Caco-2 (cell line): Measurements from ENCODE around the gene GGNBP2. TPM values are rescaled to one million over a fixed set of nuclear protein-coding genes. Genes with fewer than 3 reads are reported as not detected.

Source experiments
- BruUV-seq: library from RNA; stranded (reverse); fragments of 400-500 nt; replicated peaks from 2 replicates; lab custom pipeline; 2021; lab: Mats Ljungman, UMichigan
- CTCF ChIA-PET: fragments of 300-600 bp; sonication (Branson Sonifier 250); formaldehyde crosslinking; loops from one replicate; lab custom pipeline; 2022; ENCODE audit warnings: antibody characterized with exemption; lab: Charles Lee
- POLR2A ChIA-PET: fragments of 300-600 bp; sonication (Branson Sonifier 250); formaldehyde crosslinking; loops from one replicate; lab custom pipeline; 2022; ENCODE audit warnings: antibody characterized with exemption; lab: Charles Lee
- DNase-seq, 2 experiments: peaks; one replicate each; pipeline versions ENCODE4 v3.0.0 to v3.0.0-alpha.2; 2020 to 2022
- H3K27me3 ChIP-seq: replicated peaks from 2 replicates; pipeline ENCODE4 v1.6.0; 2011; ENCODE audit warnings: low read length; ENCODE audit not compliant: control insufficient read depth, insufficient read depth
- H3K36me3 ChIP-seq: 2 replicates; pipeline ENCODE4 v1.5.1; 2011; ENCODE audit warnings: low read length; ENCODE audit not compliant: control insufficient read depth, insufficient read depth
- H3K4me1 ChIP-seq: fragments of 250-450 bp; sonication (Bioruptor Pico); 2 replicates; pipeline ENCODE4 v1.5.1; 2020; ENCODE audit warnings: mild to moderate bottlenecking
- H3K4me3 ChIP-seq: 2 replicates; pipeline ENCODE4 v1.5.1; 2011; ENCODE audit warnings: low read depth, mild to moderate bottlenecking, control low read depth, low read length
- H3K9me3 ChIP-seq: fragments of 250-450 bp; sonication (Bioruptor Pico); 2 replicates; pipeline ENCODE4 v1.5.1; 2020; ENCODE audit warnings: mild to moderate bottlenecking, moderate library complexity
- H3K27ac Mint-ChIP-seq: one replicate; pipeline ENCODE4 v1.8.0; 2022; ENCODE audit warnings: mixed read lengths; ENCODE audit not compliant: unreplicated experiment
- H3K27me3 Mint-ChIP-seq: one replicate; pipeline ENCODE4 v1.8.0; 2022; ENCODE audit warnings: mixed read lengths; ENCODE audit not compliant: insufficient read depth, unreplicated experiment
- H3K36me3 Mint-ChIP-seq: one replicate; pipeline ENCODE4 v1.8.0; 2022; ENCODE audit warnings: mild to moderate bottlenecking, mixed read lengths; ENCODE audit not compliant: insufficient read depth, unreplicated experiment
- H3K4me1 Mint-ChIP-seq: one replicate; pipeline ENCODE4 v1.8.0; 2022; ENCODE audit warnings: low read depth, mixed read lengths; ENCODE audit not compliant: unreplicated experiment
- H3K4me3 Mint-ChIP-seq: one replicate; pipeline ENCODE4 v1.8.0; 2022; ENCODE audit warnings: mild to moderate bottlenecking, moderate library complexity, mixed read lengths; ENCODE audit not compliant: unreplicated experiment
- H3K9me3 Mint-ChIP-seq: one replicate; pipeline ENCODE4 v1.8.0; 2022; ENCODE audit warnings: mixed read lengths; ENCODE audit not compliant: unreplicated experiment
- intact Hi-C: fragments of 100-400 bp; cut with micrococcal nuclease; formaldehyde crosslinking; loops from one replicate; pipeline ENCODE4 v1.10.0; 2022; ENCODE audit not compliant: unreplicated experiment
- total RNA-seq: library from RNA; stranded (reverse); gene quantifications from 2 replicates; pipeline ENCODE4 v1.2.3, GENCODE V29; 2022
- TF ChIP-seq, protein P1 (sequence below), 2 experiments: fragments of 200-600 bp in 1 of 2; IDR thresholded peaks; 1 replicate in 1 of 2; 2 replicates in 1 of 2; pipeline versions ENCODE4 v1.5.1 to v1.8.0; 2011 to 2022; ENCODE audit warnings: antibody characterized with exemption in 1 of 2, control low read depth in 1 of 2, inconsistent platforms in 1 of 2, low read depth in 1 of 2, low read length in 1 of 2, mild to moderate bottlenecking in 1 of 2, moderate library complexity in 1 of 2; ENCODE audit not compliant: insufficient read depth in 1 of 2, severe bottlenecking in 1 of 2, unreplicated experiment in 1 of 2

The GGNBP2 gene
- total RNA-seq, 1 experiment from 2014 or later: 91.3 TPM

DNA sequence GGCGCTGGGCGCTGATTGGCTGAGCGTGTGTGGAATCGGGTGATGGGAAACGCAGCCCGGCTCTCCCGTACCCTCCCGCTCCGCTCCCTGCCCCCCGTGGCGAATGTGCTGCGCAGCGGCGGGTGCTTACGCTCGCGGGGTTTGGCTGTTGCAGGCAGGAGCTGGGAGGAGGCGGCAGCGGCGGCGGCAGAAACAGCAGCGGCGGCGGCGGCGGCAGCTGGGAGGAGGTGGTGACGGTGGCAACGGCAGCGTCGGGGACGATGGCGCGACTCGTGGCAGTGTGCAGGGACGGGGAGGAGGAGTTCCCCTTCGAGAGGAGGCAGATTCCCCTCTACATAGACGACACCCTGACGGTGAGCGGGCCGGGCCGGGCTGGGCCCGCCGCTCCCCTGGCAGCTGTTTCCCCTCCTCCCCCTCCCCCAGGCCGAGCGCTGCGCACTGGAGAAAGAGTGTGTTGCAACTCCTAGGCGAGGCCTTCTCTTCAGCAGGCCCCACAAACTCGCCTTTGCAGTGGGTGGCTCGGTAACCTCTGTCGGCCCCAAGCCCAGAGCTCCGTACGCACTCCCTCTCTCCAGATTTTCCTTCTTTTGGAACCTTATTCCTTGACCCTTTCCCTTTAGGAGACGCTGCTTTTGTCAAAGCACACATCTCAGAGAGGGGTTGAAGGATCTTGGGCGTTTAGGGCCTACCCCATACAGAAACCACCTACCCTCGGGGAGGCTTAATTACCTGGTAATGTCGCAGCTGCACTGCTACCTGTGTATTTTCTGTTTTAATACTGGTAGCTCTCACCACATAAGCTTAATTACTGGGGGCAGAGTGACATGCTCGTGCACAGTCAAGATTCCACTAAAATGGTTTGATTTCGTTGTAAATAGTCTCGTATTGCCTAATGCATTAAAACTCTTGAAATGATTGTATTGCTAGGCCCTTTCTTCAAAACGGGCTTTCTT is 1.0 kb downstream of the GGNBP2 start:
- Mint-ChIP-seq H3K27ac (peak overlapping the region; percentile 97), H3K36me3 (peaks cover 59% of the 10 kb centered on the region), H3K9me3 (no peaks in the 10 kb centered on the region), H3K4me3 (peak overlapping the region; percentile 92), H3K4me1 (peaks cover 13% of the 10 kb centered on the region), H3K27me3 (no peaks in the 10 kb centered on the region)
- peak; percentile 99 for DNase-seq
- TSS peak; percentile 33 for BruUV-seq
- Histone ChIP-seq H3K4me1 (peaks cover 23% of the 10 kb centered on the region), H3K27me3 (no peaks in the 10 kb centered on the region), H3K9me3 (no peaks in the 10 kb centered on the region), H3K4me3 (peak overlapping the region; percentile 51), H3K36me3 (no peaks in the 10 kb centered on the region)
- ChIA-PET CTCF (interaction anchor here (1.5 kb wide), 1 partner anchor 11 kb away, joined by 16 read pairs; the partner anchor contains the start of genes MYO19 and PIGW), POLR2A (interaction anchor here (0.6 to 2.4 kb wide), 7 partner anchors 8 to 63 kb away, joined by 3 to 19 read pairs (median 16); partner anchors contain the start of genes DHRS11, MRM1, MYO19 and PIGW)
- intact Hi-C loops: loop anchor here (5.0 kb wide), 1 partner anchor 47 kb away; the partner anchor contains the start of gene DHRS11
- TF ChIP-seq, protein P1, sequence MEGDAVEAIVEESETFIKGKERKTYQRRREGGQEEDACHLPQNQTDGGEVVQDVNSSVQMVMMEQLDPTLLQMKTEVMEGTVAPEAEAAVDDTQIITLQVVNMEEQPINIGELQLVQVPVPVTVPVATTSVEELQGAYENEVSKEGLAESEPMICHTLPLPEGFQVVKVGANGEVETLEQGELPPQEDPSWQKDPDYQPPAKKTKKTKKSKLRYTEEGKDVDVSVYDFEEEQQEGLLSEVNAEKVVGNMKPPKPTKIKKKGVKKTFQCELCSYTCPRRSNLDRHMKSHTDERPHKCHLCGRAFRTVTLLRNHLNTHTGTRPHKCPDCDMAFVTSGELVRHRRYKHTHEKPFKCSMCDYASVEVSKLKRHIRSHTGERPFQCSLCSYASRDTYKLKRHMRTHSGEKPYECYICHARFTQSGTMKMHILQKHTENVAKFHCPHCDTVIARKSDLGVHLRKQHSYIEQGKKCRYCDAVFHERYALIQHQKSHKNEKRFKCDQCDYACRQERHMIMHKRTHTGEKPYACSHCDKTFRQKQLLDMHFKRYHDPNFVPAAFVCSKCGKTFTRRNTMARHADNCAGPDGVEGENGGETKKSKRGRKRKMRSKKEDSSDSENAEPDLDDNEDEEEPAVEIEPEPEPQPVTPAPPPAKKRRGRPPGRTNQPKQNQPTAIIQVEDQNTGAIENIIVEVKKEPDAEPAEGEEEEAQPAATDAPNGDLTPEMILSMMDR (IDR thresholded peaks at IDR 0.05; ENCODE audit: insufficient read depth in 1 of 2, low read depth in 1 of 2, low read length in 1 of 2, severe bottlenecking in 1 of 2, unreplicated experiment in 1 of 2): no peak

DNA sequence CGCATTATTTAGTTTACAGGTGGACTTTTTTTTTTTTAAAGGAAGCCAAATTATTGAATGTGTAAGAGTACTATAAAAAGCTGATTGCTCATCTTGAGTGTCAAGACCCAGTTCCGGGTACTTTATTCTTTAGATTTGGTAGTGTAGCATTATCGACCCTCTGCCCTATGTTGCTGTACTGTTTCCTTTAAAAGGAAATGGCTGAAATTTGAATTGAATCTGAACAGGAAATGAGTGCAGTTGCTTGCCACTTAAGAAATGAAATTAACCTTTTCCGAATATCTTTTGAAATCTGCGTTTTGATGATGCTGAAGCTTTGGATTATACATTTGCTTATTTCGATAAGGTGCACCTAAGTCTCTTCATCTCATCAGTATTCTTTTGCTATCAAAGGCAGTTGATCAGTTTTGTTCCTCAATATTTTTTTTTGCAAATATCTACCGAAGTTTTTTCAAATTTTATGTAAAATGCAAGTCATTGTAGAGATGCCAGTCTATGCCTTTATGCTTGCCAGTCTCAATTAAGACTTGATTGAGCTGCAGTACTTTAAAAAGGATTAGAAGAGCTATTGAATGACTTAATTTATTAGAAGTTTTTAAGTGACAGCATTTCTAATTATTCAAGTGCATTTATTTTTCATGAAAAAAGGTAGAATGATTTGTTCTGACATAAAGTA is 1.8 kb downstream of the GGNBP2 start:
- intact Hi-C loops: loop anchor here (5.0 kb wide), 1 partner anchor 46 kb away; the partner anchor contains the start of gene DHRS11
- H3K4me1 Mint-ChIP-seq: peaks cover 16% of the 10 kb centered on the region

More for the DNA sequence above, 1.8 kb downstream of the GGNBP2 start:
- Histone ChIP-seq H3K4me3 (peak overlapping the region; percentile 51), H3K9me3 (no peaks in the 10 kb centered on the region), H3K36me3 (no peaks in the 10 kb centered on the region), H3K27me3 (no peaks in the 10 kb centered on the region), H3K4me1 (peaks cover 25% of the 10 kb centered on the region)
- no peaks in the 10 kb centered on the region for H3K9me3 Mint-ChIP-seq
- H3K36me3 Mint-ChIP-seq: peaks cover 65% of the 10 kb centered on the region
- POLR2A ChIA-PET: interaction anchor here (0.9 to 2.4 kb wide), 3 partner anchors 12 to 46 kb away, joined by 3 to 19 read pairs (median 16); partner anchors contain the start of genes DHRS11, MYO19 and PIGW
- H3K27ac Mint-ChIP-seq: peak overlapping the region; percentile 97
- no peaks in the 10 kb centered on the region for H3K27me3 Mint-ChIP-seq
- CTCF ChIA-PET: no interaction called here
- peak overlapping the region; percentile 92 for H3K4me3 Mint-ChIP-seq
- TF ChIP-seq, protein P1 (IDR thresholded peaks at IDR 0.05; ENCODE audit: insufficient read depth in 1 of 2, low read depth in 1 of 2, low read length in 1 of 2, severe bottlenecking in 1 of 2, unreplicated experiment in 1 of 2): no peak
- DNase-seq: no peak
- no TSS peak for BruUV-seq
